DMS153 (cell line): Measurements from ENCODE around the gene LRRC74A.

Experiments used
- DNase-seq: peaks from one replicate; lab custom pipeline; 2025; lab: John Stamatoyannopoulos, UW

The LRRC74A gene

DNA sequence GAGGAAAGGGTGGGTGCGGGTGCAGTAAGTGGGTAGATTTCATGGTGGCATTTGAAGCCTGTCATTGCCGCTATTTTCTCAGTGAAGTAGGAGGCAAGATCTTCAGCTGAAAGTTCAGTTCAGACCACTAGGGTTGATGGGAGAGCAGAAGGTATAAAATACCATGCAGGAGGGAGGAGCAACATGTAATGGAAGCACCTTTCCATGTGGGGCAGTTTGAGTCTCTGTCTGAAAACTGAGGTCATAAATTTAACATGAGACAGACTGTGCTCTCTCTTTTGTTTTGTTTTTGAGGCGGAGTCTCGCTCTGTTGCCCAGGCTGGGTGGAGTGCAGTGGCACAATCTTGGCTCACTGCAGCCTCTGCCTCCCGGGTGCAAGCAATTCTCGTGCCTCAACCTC, 22.7 kb downstream of the LRRC74A start:
- DNase-seq: peak; percentile 7

DNA sequence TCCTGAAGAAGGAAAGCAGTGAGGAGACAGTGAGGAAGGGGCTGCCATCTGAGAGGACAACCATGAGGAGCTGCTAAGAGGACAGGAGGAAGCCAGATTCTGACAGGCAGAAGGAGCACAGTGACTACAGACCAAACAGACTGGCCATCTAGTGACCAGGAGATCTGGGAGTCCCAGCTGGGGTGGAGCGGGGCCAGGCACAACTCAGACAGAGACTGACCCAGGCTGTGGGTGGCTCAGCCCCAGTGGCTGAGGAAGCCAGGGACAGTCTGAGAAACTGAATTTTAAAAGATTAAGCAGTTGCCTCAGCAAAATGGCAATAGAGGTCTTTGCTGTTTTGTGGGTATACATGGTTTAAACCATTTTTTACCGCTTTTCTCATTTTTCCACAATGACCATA, 28.9 kb downstream of the LRRC74A start:
- no peak for DNase-seq

- DNase-seq: no peak
Measured at GRCh38 chr14:76856769-76857168, 30.6 kb downstream of the LRRC74A start.

- DNase-seq: no peak
Measured at GRCh38 chr14:76861574-76862255, 35.5 kb downstream of the LRRC74A start.

DNA sequence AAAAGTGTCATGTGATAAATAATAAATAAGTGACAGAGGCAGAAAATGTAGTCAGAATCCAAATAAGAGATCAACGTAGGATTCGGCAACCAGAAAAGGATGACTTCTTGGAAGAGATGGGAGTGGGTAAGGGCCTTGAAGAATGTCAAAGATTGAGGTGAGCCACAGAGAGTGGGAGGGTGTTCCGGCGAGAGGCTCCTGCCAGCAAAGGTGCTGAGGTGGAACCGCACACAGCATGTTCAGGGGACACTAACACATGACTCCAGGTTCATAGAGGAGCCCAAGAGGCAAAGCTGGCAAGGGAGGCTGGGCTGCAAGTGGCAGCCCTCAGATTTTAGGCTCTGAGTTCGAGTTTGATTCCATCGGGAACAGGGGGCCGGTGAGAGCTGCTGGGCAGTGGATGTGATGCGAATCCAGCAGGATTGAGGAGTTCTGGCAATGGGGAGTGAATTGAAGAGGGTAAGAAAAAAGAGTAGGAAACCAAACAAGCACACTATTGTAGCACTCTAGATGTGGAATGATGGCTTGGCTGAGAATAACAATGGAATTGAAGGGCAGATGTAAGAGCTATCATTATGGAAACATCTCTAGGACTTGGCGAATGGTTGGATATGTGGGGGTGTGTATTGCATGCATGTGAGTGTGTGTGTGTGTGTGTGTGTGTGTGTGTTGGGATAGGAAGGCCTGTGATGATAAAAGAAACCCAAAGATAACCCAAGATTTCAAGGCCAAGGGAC, 36.5 kb downstream of the LRRC74A start:
- DNase-seq: no peak

DNA sequence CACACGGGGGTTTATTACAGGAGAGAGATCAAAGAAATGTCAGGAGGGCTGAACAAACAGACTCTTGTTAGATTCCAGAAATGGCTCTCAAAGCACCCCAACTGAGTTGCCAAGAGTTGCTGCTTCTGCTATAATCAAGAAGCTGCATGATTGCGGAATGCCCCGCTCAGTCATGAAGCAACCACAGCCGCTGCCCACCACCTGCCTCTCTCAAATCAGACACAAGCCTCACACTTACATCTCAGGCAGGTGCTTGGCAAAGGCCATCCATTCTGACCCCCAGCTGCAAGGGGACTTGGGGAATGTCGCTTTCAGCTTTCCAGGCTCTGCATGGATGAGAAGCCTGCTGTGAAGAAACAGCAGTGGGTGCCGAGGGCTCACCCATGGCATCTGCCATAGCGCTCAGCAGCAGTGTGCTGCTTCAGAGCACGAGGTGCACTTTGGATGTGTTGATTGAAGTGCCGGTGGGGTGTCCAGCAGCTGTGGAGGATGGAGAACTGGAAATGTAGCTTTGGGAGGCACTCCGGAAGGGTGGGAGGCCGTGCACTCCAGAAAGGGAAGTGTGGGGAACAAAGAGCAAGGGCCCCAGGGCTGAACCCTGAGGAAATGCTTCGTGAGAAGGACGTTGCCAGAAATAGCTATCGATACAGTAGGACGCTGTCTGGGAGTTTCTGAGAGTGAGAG, 37.7 kb downstream of the LRRC74A start:
- peak; percentile 49 for DNase-seq

DNA sequence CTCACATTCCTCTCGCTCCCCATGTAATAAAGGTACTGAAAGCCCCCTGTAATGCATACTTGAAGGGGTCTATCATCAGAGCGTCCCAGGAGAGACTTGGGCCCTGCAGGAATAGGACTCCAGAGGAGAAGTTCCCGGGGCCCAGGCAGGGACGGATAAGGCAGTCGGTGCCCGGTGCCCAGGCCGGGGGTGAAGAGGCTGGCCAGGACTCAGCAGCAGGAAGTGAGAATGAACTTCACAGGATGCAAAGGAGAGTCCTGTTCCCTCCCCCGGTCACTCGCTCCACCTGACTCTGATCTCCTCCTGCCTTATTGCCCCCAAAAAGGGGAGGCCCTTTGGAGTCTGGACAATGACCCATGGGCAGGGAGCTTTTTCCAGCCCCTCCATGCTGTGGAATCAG, 40.2 kb downstream of the LRRC74A start:
- DNase-seq: no peak

DNA sequence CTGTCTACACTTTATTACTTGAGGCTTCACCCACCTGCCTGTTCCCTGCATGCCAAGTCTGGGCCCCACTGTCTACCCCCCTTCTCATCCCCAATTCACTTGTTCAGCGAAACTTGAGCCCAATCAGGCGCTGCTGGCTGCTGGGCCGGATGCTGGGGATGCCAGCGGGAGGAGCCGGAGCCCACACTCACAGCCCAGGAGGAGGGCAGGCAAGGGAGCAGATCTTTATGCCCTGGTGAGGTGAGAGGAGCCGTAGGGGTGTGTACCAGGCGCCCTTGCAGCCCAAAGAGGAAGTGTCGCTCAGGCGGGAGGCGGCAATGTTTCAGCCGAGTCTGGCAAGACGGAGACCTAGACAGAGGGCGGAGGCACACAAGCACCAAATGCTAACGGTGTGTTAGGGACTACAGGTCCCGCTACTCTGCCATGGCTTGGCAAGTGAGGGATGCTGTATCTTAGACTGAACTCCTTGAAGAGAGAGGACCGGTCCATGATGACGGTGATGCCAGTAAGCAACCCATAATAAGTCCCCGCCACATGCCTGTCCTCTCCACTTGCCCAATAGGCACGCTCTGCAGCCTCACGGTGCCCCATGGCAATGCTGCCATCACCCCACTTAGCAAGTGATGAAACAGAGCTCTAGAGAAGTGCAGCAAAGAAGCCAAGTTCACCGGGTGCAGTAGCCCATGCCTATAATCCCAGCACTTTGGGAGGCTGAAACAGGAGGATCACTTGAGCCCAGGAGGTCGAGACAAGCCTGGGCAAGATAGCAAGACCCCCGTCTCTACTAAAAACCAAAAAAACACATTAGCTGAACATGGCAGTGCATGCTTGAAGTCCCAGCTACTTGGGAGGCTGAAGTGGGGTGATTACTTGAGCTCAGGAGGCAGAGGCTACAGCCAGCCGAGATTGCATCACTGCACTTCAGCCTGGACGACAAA, 41.6 kb downstream of the LRRC74A start:
- DNase-seq: peak; percentile 20

DNA sequence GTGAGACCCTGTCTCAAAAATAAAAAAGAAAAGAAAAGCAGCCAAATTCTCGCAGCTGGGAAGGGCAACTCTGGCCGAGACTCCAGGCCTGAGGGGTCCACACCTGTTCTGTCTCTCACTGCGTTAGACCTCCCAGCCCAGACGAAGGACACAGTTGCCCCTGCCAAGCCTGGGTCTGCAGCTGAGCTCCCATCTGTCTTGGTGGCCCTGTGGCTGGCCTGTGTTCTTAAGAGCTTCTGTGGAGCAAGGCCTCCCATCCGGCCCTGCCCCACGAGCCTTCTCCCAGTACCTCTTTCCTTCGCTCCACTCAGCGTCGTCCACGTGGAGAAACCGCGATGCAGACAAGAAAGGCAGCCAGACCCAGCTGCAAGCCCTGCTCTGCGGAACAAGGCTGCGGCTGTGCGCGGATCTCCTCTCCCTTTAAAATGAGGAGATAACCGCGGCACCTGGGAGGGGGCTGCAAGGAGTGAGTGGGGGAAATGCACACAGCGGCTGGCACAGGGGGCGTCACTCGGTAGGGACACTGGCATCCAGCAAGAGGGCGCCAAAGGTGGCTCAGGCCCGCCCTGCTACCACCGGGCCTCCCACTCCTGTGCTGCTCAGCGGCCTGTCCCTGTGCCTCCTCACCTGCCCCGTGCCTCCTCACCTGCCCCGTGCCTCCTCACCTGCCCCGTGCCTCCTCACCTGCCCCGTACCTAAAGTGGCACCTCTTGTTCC, 42.4 kb downstream of the LRRC74A start:
- DNase-seq: no peak

GRCh38 chr14:76870166-76870565, 44.0 kb downstream of the LRRC74A start:
- DNase-seq: no peak

- DNase-seq: no peak
Measured at GRCh38 chr14:76872796-76873432, 46.7 kb downstream of the LRRC74A start.

DNA sequence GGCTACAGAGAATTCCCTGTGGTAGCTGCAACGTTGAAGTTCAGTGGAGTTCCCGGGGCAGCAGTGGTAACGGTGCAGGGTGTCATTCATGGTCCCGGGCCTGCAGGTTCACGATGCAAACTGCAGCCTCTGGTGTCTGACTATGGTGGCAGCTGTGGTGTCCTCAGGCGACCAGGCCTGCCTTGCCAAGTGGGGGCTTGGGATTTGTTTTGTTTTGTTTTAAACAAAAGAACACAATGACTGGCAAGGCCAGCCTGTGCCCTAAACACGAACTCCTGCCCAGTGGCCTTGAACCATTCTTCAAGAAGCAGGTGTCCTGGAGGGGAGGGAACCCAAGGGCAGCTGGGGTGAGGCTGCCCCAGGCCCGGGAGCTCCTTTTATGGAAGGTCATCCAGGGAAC, 48.5 kb downstream of the LRRC74A start:
- DNase-seq: no peak

DNA sequence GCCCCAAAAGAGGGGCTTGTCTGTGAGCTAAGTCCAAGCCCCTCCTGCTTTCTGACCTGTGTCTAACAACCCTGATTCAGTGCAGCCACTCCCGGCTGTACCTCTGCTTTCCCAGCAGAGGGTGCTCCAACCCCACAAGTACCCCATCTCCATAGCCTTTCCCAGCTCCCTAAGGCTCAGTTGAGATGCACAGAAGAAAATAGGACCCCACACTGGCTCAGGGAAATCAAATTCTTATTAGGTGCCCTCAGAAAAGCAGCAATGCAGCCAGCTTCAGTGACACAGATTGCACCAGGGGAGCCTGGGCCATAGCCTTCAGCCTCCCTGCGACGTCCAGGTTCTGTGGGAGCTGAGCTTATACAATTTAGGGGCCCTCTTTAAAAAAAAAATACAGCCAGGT, 49.9 kb downstream of the LRRC74A start:
- DNase-seq: peak; percentile 28

DNA sequence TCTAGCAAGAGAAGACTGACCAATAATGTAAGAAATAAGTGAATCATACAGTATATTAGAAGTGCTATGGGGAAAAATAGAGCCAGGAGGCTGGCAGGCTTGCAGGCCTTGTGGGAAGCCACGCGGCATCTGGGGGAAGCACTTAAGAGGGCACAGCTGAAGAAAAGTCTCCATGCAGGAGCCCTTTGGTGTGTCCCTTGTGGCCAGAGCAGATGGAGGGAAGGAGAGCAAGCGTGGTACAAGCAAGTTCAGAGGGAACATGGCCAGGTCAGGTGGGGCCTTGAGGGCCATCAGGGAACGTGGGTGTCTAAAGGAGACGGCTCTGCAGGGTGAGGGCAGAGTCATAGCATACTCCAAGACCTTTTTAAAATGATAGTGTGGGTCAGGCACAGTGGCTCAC, 51.7 kb downstream of the LRRC74A start:
- no peak for DNase-seq

GRCh38 chr14:76880449-76880848, 54.2 kb downstream of the LRRC74A start:
- no peak for DNase-seq

- DNase-seq: no peak
Measured at GRCh38 chr14:76881348-76881747, 55.1 kb downstream of the LRRC74A start.

- no peak for DNase-seq
Measured at GRCh38 chr14:76882651-76883050, 56.4 kb downstream of the LRRC74A start.

- no peak for DNase-seq
Measured at GRCh38 chr14:76883447-76883846, 57.2 kb downstream of the LRRC74A start.

- no peak for DNase-seq
Measured at GRCh38 chr14:76884394-76884793, 58.2 kb downstream of the LRRC74A start.

DNA sequence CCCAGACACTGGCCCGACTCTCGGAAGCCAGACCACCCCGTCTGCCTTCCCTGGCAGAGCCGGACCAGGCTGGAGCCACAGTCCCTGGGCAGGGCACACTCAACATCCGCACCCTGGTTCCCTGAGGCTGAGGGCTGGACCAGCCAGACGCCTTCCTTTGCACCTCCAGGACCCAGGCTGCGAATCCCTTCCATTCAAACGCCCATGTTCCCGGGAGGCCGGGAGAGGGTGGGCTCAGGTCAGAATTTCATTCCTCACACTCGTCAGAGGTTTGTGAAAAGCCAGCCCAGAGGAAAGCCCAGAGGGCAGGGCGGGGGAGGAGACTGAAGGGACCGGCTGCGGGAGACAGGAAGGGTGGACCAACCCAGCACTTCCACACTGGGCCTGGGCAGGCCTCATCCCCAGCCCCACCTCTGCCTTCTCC, 58.7 kb downstream of the LRRC74A start:
- DNase-seq: no peak

DNA sequence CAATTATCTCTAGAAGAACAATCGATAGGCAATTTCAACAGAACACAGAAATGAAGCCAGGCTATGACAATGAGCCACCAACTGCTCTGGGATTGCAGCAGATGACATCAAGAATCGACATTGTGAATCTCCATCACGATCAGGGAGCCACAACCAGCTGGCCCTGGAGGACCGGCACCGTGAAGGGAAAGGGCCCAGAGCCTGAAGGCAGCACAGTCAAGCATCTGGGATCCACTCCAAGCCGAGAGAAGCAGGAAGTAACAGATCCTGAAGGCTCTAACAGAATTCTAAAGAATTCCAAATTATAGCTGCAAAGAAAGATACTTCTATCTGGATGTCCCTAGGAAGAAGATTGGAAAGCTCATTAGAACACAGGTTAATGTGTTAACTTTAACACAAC, 61.0 kb downstream of the LRRC74A start:
- no peak for DNase-seq
